ENCODE measurements around the gene NSUN6.
"Not testable (repeated sequence)": the region's sequence is repeated elsewhere in the genome, so short reads cannot be mapped to it uniquely, and the experiment has no call there.

DNA sequence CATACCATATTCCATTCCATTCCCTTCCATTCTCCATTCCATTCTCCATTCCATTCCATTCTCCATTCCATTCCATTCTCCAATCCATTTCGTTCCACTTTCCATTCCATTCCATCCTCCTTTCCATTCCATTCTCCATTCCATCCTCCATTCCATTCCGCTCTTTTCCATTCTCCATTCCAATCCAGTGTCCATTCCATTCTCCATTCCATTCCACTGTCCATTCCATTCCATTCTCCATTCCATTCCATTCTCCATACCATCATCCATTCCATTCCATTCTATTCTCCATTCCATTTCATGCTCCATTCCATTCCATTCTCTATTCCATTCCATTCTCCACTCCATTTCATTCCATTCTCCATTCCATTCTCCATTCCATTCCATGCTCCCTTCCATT lies 81.0 kb downstream of the NSUN6 start:
- TF ChIP-seq, protein P1, sequence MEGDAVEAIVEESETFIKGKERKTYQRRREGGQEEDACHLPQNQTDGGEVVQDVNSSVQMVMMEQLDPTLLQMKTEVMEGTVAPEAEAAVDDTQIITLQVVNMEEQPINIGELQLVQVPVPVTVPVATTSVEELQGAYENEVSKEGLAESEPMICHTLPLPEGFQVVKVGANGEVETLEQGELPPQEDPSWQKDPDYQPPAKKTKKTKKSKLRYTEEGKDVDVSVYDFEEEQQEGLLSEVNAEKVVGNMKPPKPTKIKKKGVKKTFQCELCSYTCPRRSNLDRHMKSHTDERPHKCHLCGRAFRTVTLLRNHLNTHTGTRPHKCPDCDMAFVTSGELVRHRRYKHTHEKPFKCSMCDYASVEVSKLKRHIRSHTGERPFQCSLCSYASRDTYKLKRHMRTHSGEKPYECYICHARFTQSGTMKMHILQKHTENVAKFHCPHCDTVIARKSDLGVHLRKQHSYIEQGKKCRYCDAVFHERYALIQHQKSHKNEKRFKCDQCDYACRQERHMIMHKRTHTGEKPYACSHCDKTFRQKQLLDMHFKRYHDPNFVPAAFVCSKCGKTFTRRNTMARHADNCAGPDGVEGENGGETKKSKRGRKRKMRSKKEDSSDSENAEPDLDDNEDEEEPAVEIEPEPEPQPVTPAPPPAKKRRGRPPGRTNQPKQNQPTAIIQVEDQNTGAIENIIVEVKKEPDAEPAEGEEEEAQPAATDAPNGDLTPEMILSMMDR (IDR thresholded peaks at IDR 0.05), result not testable (repeated sequence)
- not testable (repeated sequence) for TF ChIP-seq POLR2A (IDR thresholded peaks at IDR 0.05)

All from thyroid gland (tissue), 4 donors.